ENCODE results near the gene AKAP14. TPM values are rescaled to one million over a fixed set of nuclear protein-coding genes. Genes with fewer than 3 reads are reported as not detected.
"Not testable (repeated sequence)": the region's sequence is repeated elsewhere in the genome, so short reads cannot be mapped to it uniquely, and the experiment has no call there.

The AKAP14 gene
- not detected in 2 replicates for total RNA-seq (2014; rRNA removed; shearing (Covaris generic))

GRCh38 chrX:119895843-119896326, at the start of gene AKAP14:
AKAP14 (plus strand) TSS chrX:119895893; CDS start chrX:119903224, 7,331 bp downstream.
- no peak for DNase-seq (ENCODE audit: low read depth)

- peak; percentile 97 for DNase-seq (ENCODE audit: low read depth)
Observed at GRCh38 chrX:119852382-119853353, 43.0 kb upstream of the AKAP14 start, which contains the start of gene UPF3B. UPF3B (minus strand) TSS chrX:119852963; CDS start chrX:119852928, 35 bp downstream.

- DNase-seq (ENCODE audit: low read depth): no peak
Observed at GRCh38 chrX:119853444-119853843, 42.2 kb upstream of the AKAP14 start.

- no peak for DNase-seq (ENCODE audit: low read depth)
Observed at GRCh38 chrX:119870626-119871131, 25.0 kb upstream of the AKAP14 start.

- no peak for DNase-seq (ENCODE audit: low read depth)
Observed at GRCh38 chrX:119871245-119871598, 24.5 kb upstream of the AKAP14 start.

GRCh38 chrX:119871599-119872395, 23.9 kb upstream of the AKAP14 start, which contains the start of the genes NDUFA1 and RNF113A:
NDUFA1 (plus strand) TSS chrX:119871832; CDS start chrX:119871912, 80 bp downstream.
RNF113A (minus strand) TSS chrX:119871733; CDS start chrX:119871613, 120 bp downstream.
- DNase-seq (ENCODE audit: low read depth): peak; percentile 79

GRCh38 chrX:119878740-119879139, 17.0 kb upstream of the AKAP14 start:
- no peak for DNase-seq (ENCODE audit: low read depth)

GRCh38 chrX:119880076-119880475, 15.6 kb upstream of the AKAP14 start:
- DNase-seq (ENCODE audit: low read depth): no peak

GRCh38 chrX:119880552-119881437, 14.9 kb upstream of the AKAP14 start:
- peak; percentile 38 for DNase-seq (ENCODE audit: low read depth)

GRCh38 chrX:119885554-119886428, 9.9 kb upstream of the AKAP14 start:
- peak; percentile 55 for DNase-seq (ENCODE audit: low read depth)

GRCh38 chrX:119887721-119888425, 7.8 kb upstream of the AKAP14 start:
- peak; percentile 63 for DNase-seq (ENCODE audit: low read depth)

- DNase-seq (ENCODE audit: low read depth): not testable (repeated sequence)
Observed at GRCh38 chrX:119890626-119891025, 5.1 kb upstream of the AKAP14 start.

GRCh38 chrX:119891961-119892692, 3.6 kb upstream of the AKAP14 start:
- DNase-seq (ENCODE audit: low read depth): not testable (repeated sequence)

GRCh38 chrX:119899125-119899524, 3.4 kb downstream of the AKAP14 start:
- DNase-seq (ENCODE audit: low read depth): no peak

GRCh38 chrX:119900976-119901375, 5.3 kb downstream of the AKAP14 start:
- no peak for DNase-seq (ENCODE audit: low read depth)

- DNase-seq (ENCODE audit: low read depth): no peak
Observed at GRCh38 chrX:119916310-119916709, 20.6 kb downstream of the AKAP14 start.

GRCh38 chrX:119917877-119918276, 22.2 kb downstream of the AKAP14 start:
- no peak for DNase-seq (ENCODE audit: low read depth)

GRCh38 chrX:119919835-119920585, 24.3 kb downstream of the AKAP14 start:
- no peak for DNase-seq (ENCODE audit: low read depth)

Measured in RPMI7951 (cell line).